ENCODE measurements around the gene RAD51.

Gene RAD51

DNA sequence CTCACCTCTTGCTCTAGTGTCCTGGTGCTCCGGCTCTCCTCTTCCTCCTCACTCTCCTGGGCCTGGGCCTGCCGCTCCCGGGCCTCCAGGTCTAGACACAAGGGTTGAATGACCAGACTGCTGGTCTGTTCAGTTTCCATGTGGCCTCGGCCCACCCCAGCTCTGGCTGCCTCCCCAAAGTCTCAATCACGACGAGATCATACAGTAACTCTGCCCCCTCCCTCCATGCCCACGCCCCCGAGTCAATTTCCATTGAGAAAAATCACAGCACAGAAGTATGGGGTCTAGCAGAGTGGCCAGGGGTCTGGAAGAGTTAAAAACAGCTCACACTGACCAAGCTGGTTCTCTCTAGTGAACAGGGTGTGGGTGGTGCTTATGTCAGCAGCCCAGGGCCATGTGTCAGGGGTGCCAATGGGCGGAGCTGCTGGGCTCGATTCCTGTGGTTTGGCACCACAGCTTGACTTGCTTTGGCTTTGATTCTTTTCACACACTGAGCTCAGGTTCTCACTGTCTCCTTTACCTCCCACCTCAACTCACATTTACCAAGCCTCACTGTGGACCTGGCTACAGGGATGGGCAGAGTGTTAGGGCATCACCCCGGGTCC lies 81.7 kb downstream of the RAD51 start:
- Histone ChIP-seq H3K4me3 (ENCODE audit: low read length, poor library complexity, severe bottlenecking) (no peak overlapping the region), H2AFZ (ENCODE audit: low read length) (no peak overlapping the region), H3F3A (ENCODE audit: low read depth) (no peaks in the 10 kb centered on the region), H3K9me2 (replicated peaks; ENCODE audit: low read depth, low read length) (no peaks in the 10 kb centered on the region), H3K79me2 (ENCODE audit: insufficient read depth, low read length) (no peaks in the 10 kb centered on the region), H4K20me1 (ENCODE audit: insufficient read depth, low read length, poor library complexity, severe bottlenecking) (no peaks in the 10 kb centered on the region), H3K4me2 (ENCODE audit: low read depth, low read length, poor library complexity, severe bottlenecking) (no peak overlapping the region), H3K4me1 (ENCODE audit: insufficient read depth, low read length, poor library complexity, severe bottlenecking) (peaks cover 7% of the 10 kb centered on the region), H3K36me3 (ENCODE audit: insufficient read depth, low read length) (peaks cover 29% of the 10 kb centered on the region; the same call in 1 of the 2 replicates), H3K9me3 (ENCODE audit: insufficient read depth, low read depth, low read length) (no peaks in the 10 kb centered on the region), H3K27me3 (ENCODE audit: insufficient read depth, low read length, poor library complexity, severe bottlenecking) (no peaks in the 10 kb centered on the region), H3K9ac (ENCODE audit: low read depth, low read length, poor library complexity, severe bottlenecking) (no peak overlapping the region)
- TF ChIP-seq EZH2phosphoT487 (IDR thresholded peaks at IDR 0.05; ENCODE audit: borderline replicate concordance) = no peak
- TF ChIP-seq, protein P1, sequence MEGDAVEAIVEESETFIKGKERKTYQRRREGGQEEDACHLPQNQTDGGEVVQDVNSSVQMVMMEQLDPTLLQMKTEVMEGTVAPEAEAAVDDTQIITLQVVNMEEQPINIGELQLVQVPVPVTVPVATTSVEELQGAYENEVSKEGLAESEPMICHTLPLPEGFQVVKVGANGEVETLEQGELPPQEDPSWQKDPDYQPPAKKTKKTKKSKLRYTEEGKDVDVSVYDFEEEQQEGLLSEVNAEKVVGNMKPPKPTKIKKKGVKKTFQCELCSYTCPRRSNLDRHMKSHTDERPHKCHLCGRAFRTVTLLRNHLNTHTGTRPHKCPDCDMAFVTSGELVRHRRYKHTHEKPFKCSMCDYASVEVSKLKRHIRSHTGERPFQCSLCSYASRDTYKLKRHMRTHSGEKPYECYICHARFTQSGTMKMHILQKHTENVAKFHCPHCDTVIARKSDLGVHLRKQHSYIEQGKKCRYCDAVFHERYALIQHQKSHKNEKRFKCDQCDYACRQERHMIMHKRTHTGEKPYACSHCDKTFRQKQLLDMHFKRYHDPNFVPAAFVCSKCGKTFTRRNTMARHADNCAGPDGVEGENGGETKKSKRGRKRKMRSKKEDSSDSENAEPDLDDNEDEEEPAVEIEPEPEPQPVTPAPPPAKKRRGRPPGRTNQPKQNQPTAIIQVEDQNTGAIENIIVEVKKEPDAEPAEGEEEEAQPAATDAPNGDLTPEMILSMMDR (conservative IDR thresholded peaks at IDR 0.05; ENCODE audit: low read length) = no peak

All from Loucy (cell line).